GM19395 (cell line): ENCODE data around the gene C16orf92.

ENCODE experiments used
- ATAC-seq: cut with Tn5 transposase; IDR thresholded peaks from one replicate; pipeline ENCODE4 v1.9.1; 2021; ENCODE audit warnings: mild to moderate bottlenecking, moderate library complexity; ENCODE audit not compliant: unreplicated experiment

C16orf92 gene

GRCh38 chr16:30022887-30023286 lies at the start of gene C16orf92:
TSS of gene C16orf92 (plus strand) at chr16:30023198. CDS start at chr16:30023341, 143 bp downstream.
- ATAC-seq: no peak

- ATAC-seq: peak; percentile 87
These were observed 49.4 kb upstream of the C16orf92 start, which contains the start of gene TAOK2 for GRCh38 chr16:29973384-29974246. TSS of gene TAOK2 (plus strand) at chr16:29973868. CDS start at chr16:29977773, 3,905 bp downstream.

- peak; percentile 3 for ATAC-seq
These were observed 48.5 kb upstream of the C16orf92 start for GRCh38 chr16:29974291-29975133.

- ATAC-seq: no peak
These were observed 47.9 kb upstream of the C16orf92 start for GRCh38 chr16:29975134-29975538.

- no peak for ATAC-seq
These were observed 47.0 kb upstream of the C16orf92 start for GRCh38 chr16:29975811-29976511.

- ATAC-seq: no peak
These were observed 45.8 kb upstream of the C16orf92 start for GRCh38 chr16:29977063-29977825.

GRCh38 chr16:29978081-29978480 lies 44.9 kb upstream of the C16orf92 start:
- no peak for ATAC-seq

GRCh38 chr16:29978564-29979270 lies 44.3 kb upstream of the C16orf92 start:
- ATAC-seq: no peak

- no peak for ATAC-seq
These were observed 40.2 kb upstream of the C16orf92 start for GRCh38 chr16:29982560-29983419.

- no peak for ATAC-seq
These were observed 39.4 kb upstream of the C16orf92 start for GRCh38 chr16:29983420-29984136.

GRCh38 chr16:29984137-29984763 lies 38.7 kb upstream of the C16orf92 start:
- no peak for ATAC-seq

- ATAC-seq: no peak
These were observed 38.2 kb upstream of the C16orf92 start for GRCh38 chr16:29984764-29985147.

GRCh38 chr16:29985271-29985811 lies 37.7 kb upstream of the C16orf92 start:
- ATAC-seq: no peak

- ATAC-seq: no peak
These were observed 36.8 kb upstream of the C16orf92 start for GRCh38 chr16:29986231-29986630.

- no peak for ATAC-seq
These were observed 36.1 kb upstream of the C16orf92 start for GRCh38 chr16:29986931-29987330.

GRCh38 chr16:29987371-29988085 lies 35.5 kb upstream of the C16orf92 start:
- ATAC-seq: no peak
